Measurements from ENCODE around the gene ACTR3.
A peak's percentile ranks its signal among the peaks of the same experiment; 100 is the strongest.

ACTR3 gene

DNA sequence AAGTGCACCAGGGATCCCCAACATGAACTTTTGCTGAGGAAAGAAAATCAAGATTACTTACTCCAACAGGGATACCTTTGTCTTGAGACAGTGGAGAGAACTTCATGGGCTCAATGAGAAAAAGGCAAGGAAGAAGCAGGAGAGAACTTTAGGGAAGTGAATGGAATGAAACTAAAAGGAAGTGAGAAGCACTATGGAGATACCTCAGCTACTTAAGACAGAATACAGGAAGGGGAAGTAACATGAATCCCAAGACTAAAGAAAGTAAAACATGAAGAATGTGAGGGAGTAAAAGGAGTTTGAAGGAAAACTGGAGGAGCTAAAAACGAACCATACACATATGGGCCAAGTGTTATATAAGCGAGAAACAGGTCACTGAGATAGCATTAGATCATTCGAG lies 32.4 kb upstream of the ACTR3 start:
- no peak overlapping the region for H3K4me3 ChIP-seq (replicated peaks; ENCODE audit: low read depth, low read length)
- TF ChIP-seq, protein P1, sequence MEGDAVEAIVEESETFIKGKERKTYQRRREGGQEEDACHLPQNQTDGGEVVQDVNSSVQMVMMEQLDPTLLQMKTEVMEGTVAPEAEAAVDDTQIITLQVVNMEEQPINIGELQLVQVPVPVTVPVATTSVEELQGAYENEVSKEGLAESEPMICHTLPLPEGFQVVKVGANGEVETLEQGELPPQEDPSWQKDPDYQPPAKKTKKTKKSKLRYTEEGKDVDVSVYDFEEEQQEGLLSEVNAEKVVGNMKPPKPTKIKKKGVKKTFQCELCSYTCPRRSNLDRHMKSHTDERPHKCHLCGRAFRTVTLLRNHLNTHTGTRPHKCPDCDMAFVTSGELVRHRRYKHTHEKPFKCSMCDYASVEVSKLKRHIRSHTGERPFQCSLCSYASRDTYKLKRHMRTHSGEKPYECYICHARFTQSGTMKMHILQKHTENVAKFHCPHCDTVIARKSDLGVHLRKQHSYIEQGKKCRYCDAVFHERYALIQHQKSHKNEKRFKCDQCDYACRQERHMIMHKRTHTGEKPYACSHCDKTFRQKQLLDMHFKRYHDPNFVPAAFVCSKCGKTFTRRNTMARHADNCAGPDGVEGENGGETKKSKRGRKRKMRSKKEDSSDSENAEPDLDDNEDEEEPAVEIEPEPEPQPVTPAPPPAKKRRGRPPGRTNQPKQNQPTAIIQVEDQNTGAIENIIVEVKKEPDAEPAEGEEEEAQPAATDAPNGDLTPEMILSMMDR (IDR thresholded peaks at IDR 0.05; ENCODE audit: low read length, missing control alignments): no peak
- DNase-seq (ENCODE audit: low read depth): no peak

DNA sequence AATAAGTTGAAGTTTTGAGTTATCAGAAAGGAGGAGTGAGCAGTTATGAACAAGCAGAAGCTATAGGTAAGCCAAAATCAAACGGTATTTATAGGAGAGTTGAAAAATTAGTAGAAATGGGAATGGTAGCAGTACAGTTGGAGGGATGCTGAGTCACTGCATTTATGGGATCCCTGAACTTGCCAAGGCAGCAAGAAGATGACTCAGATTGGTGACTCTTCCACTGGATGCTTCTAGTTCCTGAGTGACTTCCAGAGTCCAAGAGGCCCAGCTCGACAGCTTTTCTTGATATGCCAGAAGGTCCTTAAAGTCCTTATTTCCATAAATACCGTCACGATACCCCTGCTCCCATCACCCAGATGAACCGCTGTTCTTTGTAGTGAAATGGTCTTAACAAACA lies 31.1 kb upstream of the ACTR3 start:
- TF ChIP-seq, protein P1 (IDR thresholded peaks at IDR 0.05; ENCODE audit: low read length, missing control alignments): no peak
- no peak overlapping the region for H3K4me3 ChIP-seq (replicated peaks; ENCODE audit: low read depth, low read length)
- peak; percentile 79 for DNase-seq (ENCODE audit: low read depth)

DNA sequence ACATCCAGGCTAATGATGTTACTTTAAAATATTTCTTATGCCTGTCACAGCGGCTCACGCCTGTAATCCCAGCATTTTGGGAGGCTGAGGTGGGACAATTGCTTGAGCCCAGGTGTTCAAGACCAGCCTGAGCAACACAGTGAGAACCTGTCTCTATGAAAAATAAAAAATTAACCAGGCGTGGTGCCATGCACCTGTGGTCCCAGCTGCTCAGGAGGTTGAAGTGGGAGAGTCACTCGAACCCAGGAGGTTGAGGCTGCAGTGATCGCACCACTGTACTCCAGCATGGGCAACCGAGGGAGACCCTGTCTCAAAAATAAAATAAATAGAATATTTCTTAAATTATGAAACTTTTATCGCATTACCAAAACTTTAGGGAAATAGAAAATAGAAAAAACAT lies 28.1 kb upstream of the ACTR3 start:
- H3K4me3 ChIP-seq (replicated peaks; ENCODE audit: low read depth, low read length): no peak overlapping the region
- DNase-seq (ENCODE audit: low read depth): no peak
- TF ChIP-seq, protein P1 (IDR thresholded peaks at IDR 0.05; ENCODE audit: low read length, missing control alignments): no peak

DNA sequence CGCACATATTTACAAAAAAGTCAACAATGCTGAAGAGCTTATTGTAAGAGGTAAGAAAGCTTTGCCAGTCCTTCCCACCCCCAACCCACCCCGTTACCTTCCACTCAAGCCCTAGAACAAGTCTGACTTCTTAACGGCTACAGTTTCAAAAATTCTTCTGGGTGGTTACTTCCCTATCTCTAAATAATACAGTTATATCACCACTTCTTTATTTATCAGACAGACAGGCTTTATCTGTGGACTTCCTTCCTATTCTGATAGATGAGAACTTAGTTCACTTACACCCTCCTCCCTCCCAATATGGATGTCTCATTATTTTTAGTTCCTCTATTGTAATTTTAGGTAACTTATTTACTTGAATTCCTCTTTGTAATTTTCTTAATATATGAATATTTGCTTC lies 26.7 kb upstream of the ACTR3 start:
- no peak for DNase-seq (ENCODE audit: low read depth)
- TF ChIP-seq, protein P1 (IDR thresholded peaks at IDR 0.05; ENCODE audit: low read length, missing control alignments): no peak
- H3K4me3 ChIP-seq (replicated peaks; ENCODE audit: low read depth, low read length): no peak overlapping the region

DNA sequence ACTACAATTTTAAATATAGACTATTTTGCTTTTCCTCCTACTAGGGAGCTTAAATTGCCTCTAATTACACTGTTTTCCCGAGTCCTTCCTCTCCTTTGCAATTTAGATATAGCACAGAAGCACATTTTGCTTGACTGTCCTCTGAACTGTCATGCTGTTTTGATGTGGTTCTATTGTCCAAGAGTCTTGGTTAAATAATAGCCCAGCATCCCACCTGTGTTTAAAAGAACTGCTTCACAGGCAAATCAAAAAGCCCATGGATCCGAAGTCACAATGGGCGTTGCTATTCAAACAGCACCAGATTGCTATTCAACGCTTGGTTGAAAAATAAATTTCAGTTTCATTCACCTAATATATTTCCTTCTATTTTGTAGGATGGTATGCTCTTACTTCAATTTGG lies 22.3 kb upstream of the ACTR3 start:
- no peak overlapping the region for H3K4me3 ChIP-seq (replicated peaks; ENCODE audit: low read depth, low read length)
- no peak for DNase-seq (ENCODE audit: low read depth)
- TF ChIP-seq, protein P1 (IDR thresholded peaks at IDR 0.05; ENCODE audit: low read length, missing control alignments): no peak

DNA sequence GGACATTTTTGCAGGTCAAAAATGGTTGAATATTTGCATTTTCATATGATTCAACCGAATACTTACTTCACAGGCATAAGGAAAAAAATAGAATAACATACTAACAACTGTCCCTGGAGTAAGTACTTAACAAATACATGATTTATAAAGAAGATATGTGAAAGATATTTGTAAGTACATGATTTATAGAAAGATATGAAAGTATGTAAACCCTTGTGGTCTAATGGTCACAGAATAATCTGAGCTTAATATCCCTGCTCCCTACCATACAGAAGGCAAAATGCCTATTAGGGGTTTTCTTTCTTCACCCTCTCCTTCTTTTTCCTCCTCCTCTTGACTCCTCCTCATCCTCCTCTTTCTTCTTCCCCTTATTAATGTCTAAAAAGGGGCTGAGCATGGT lies 20.6 kb upstream of the ACTR3 start:
- TF ChIP-seq, protein P1 (IDR thresholded peaks at IDR 0.05; ENCODE audit: low read length, missing control alignments): no peak
- no peak for DNase-seq (ENCODE audit: low read depth)
- H3K4me3 ChIP-seq (replicated peaks; ENCODE audit: low read depth, low read length): no peak overlapping the region

DNA sequence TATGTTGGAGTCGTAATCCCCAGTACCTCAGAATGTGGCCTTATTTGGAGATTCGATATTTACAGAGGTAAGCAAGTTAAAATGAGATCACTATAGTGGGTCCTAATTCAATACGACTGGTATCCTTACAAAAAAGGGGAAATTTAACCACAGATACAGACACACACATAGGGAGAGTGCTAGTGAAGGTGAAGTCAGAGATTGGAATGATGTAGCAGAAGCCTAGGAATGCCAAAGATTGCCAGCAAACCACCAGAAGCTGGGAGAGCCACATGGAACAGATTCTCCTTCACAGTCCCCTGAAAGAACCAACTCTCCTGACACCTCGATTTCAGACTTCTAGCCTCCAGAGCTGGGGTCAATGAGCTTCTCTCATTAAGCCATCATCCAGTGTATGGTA lies 17.7 kb upstream of the ACTR3 start:
- peak; percentile 34 for DNase-seq (ENCODE audit: low read depth)
- TF ChIP-seq, protein P1 (IDR thresholded peaks at IDR 0.05; ENCODE audit: low read length, missing control alignments): no peak
- no peak overlapping the region for H3K4me3 ChIP-seq (replicated peaks; ENCODE audit: low read depth, low read length)
